ENCODE measurements around the gene TTLL13. TPM values are rescaled to one million over a fixed set of nuclear protein-coding genes. Genes with fewer than 3 reads are reported as not detected.

Gene TTLL13
- total and polyA plus RNA-seq, 2 of the 4 experiments (the other 2 are of a cell fraction): 0.10 TPM; not detected in 1

DNA sequence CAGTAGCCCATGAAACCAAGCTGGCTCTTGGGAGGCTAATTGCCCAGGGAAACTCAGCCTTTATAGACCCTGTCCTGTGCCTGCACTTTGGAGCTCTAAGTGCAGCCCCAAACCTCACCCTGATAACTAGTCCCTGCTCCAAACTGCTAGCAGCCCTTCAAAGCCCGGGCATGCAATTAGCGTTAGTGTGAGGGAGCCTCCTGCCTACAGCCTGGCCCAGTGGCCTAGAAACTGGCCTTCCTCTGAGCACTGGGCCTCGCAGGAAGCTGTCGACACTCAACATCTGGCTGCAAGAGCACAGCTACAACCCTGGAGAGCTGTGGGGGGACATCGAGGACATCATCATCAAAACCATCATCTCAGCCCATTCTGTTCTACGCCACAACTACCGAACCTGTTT is 8.4 kb downstream of the TTLL13 start:
- H3K4me1 ChIP-seq (ENCODE audit: control insufficient read depth, insufficient read depth, low read length): no peaks in the 10 kb centered on the region
- no peak overlapping the region for H2BK20ac ChIP-seq (ENCODE audit: low read depth, low read length)
- no peak overlapping the region for H2BK5ac ChIP-seq (ENCODE audit: low read depth, low read length, poor library complexity, severe bottlenecking)
- no CpG with 5 or more reads among the region's 7 CpGs for WGBS, 2 experiments (ENCODE audit: extremely low coverage in 2 of 2, insufficient read length in 1 of 2)
- ChIA-PET CTCF (no interaction called here), POLR2A (ENCODE audit: unreplicated experiment) (no interaction called here)
- H3K9ac ChIP-seq (ENCODE audit: low read depth, low read length): no peak overlapping the region
- no TSS peak for BruUV-seq (replicated peaks)
- no peak overlapping the region for H4K8ac ChIP-seq (ENCODE audit: low read depth in 2 of 2, low read length in 2 of 2)
- H3K36me3 ChIP-seq (ENCODE audit: control insufficient read depth, insufficient read depth, low read length): no peaks in the 10 kb centered on the region
- no peak overlapping the region for H3K4me2 ChIP-seq (ENCODE audit: low read depth, low read length)
- no peak overlapping the region for H3K56ac ChIP-seq (ENCODE audit: extremely low read depth, insufficient read depth, low read length)
- no peaks in the 10 kb centered on the region for H3K79me1 ChIP-seq (ENCODE audit: low read depth in 1 of 2, low read length in 2 of 2)
- no peak overlapping the region for H2AFZ ChIP-seq (replicated peaks; ENCODE audit: low read length, poor library complexity)
- H3K14ac ChIP-seq (replicated peaks; ENCODE audit: low read depth, low read length): no peak overlapping the region
- DNase-seq (no peak), ATAC-seq (ENCODE audit: low read depth) (no peak)
- no peak overlapping the region for H2AK5ac ChIP-seq (ENCODE audit: low read depth, low read length)
- no peak overlapping the region for H2BK120ac ChIP-seq (ENCODE audit: low read depth, low read length)
- H3K27me3 ChIP-seq (ENCODE audit: control insufficient read depth, insufficient read depth, low read length): peaks cover 13% of the 10 kb centered on the region
- in situ Hi-C loops (cut with MboI; ENCODE audit: low sequenced_read_pairs) (no loop called here), intact Hi-C loops (cut with micrococcal nuclease) (no loop called here), dilution Hi-C loops (cut with HindIII; ENCODE audit: low sequenced_read_pairs, unreplicated experiment) (no loop called here)
- no peaks in the 10 kb centered on the region for H3K9me3 ChIP-seq (ENCODE audit: control insufficient read depth, insufficient read depth, low read length)
- no peak overlapping the region for H3K18ac ChIP-seq (ENCODE audit: low read depth, low read length)
- H4K20me1 ChIP-seq (ENCODE audit: insufficient read depth, low read length): no peaks in the 10 kb centered on the region
- H3K23ac ChIP-seq (ENCODE audit: low read depth, low read length): no peak overlapping the region
- no peak overlapping the region for H3K4me3 ChIP-seq (ENCODE audit: insufficient read depth, low read depth, low read length)
- no peak overlapping the region for H4K91ac ChIP-seq (ENCODE audit: insufficient read depth, low read depth, low read length)
- H2BK15ac ChIP-seq (ENCODE audit: low read depth, low read length): no peak overlapping the region
- peak overlapping the region; percentile 19 for H2AK9ac ChIP-seq (replicated peaks; ENCODE audit: low read depth, low read length, poor library complexity)
- no peak overlapping the region for H3K27ac ChIP-seq (ENCODE audit: insufficient read depth, low read length)
- no peak overlapping the region for H3K4ac ChIP-seq (ENCODE audit: low read depth, low read length)
- TF ChIP-seq CEBPB (IDR thresholded peaks at IDR 0.05; ENCODE audit: low read depth, low read length) (no peak), SMC3 (IDR thresholded peaks at IDR 0.05; ENCODE audit: low read depth, low read length) (no peak), FOS (IDR thresholded peaks at IDR 0.05; ENCODE audit: low read depth, low read length) (no peak), POLR2A (IDR thresholded peaks at IDR 0.05; ENCODE audit: low read depth, low read length) (no peak), NFE2L2 (IDR thresholded peaks at IDR 0.05; ENCODE audit: low read depth, low read length) (no peak), MXI1 (IDR thresholded peaks at IDR 0.05; ENCODE audit: borderline replicate concordance, low read depth, low read length) (no peak), CTCF (conservative IDR thresholded peaks at IDR 0.05; ENCODE audit: low read depth, low read length) (no peak), CHD1 (IDR thresholded peaks at IDR 0.05; ENCODE audit: low read depth, low read length) (no peak), MAFK (IDR thresholded peaks at IDR 0.05; ENCODE audit: low read depth, low read length) (no peak), MAZ (IDR thresholded peaks at IDR 0.05; ENCODE audit: borderline replicate concordance, low read depth, low read length) (no peak), RAD21 (IDR thresholded peaks at IDR 0.05; ENCODE audit: low read length) (no peak), BHLHE40 (IDR thresholded peaks at IDR 0.05; ENCODE audit: low read depth, low read length) (no peak), USF2 (IDR thresholded peaks at IDR 0.05; ENCODE audit: low read depth, low read length) (no peak), RCOR1 (IDR thresholded peaks at IDR 0.05; ENCODE audit: insufficient replicate concordance, low read length) (no peak), RFX5 (IDR thresholded peaks at IDR 0.05; ENCODE audit: low read depth, low read length) (no peak)
- TF ChIP-seq, protein P1, sequence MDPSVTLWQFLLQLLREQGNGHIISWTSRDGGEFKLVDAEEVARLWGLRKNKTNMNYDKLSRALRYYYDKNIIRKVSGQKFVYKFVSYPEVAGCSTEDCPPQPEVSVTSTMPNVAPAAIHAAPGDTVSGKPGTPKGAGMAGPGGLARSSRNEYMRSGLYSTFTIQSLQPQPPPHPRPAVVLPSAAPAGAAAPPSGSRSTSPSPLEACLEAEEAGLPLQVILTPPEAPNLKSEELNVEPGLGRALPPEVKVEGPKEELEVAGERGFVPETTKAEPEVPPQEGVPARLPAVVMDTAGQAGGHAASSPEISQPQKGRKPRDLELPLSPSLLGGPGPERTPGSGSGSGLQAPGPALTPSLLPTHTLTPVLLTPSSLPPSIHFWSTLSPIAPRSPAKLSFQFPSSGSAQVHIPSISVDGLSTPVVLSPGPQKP (IDR thresholded peaks at IDR 0.05; ENCODE audit: borderline replicate concordance, low read depth, low read length): no peak
- no peak overlapping the region for H4K5ac ChIP-seq (ENCODE audit: low read depth, low read length)
- no peaks in the 10 kb centered on the region for H3K9me1 ChIP-seq (ENCODE audit: insufficient read depth, low read length)

Measured in IMR-90 (cell line).